ENCODE measurements around the gene TRIM29.

TRIM29 gene

GRCh38 chr11:120107692-120108091, 30.2 kb downstream of the TRIM29 start:
- TF ChIP-seq FOXM1 (IDR thresholded peaks at IDR 0.05; ENCODE audit: borderline replicate concordance, low read depth) (no peak), EP300 (IDR thresholded peaks at IDR 0.05; ENCODE audit: borderline replicate concordance) (no peak), REST (IDR thresholded peaks at IDR 0.05; ENCODE audit: low read depth) (no peak), NFIC (IDR thresholded peaks at IDR 0.05) (no peak), RAD21 (IDR thresholded peaks at IDR 0.05; ENCODE audit: low read depth) (no peak), CEBPB (IDR thresholded peaks at IDR 0.05) (no peak), CREB1 (IDR thresholded peaks at IDR 0.05; ENCODE audit: low read depth) (no peak), USF1 (IDR thresholded peaks at IDR 0.05) (no peak), TEAD4 (IDR thresholded peaks at IDR 0.05) (no peak), EGR1 (IDR thresholded peaks at IDR 0.05) (no peak), TAF1 (IDR thresholded peaks at IDR 0.05; ENCODE audit: low read depth) (no peak), MAX (IDR thresholded peaks at IDR 0.05) (no peak), ZBTB7A (IDR thresholded peaks at IDR 0.05; ENCODE audit: low read depth) (no peak), YY1 (IDR thresholded peaks at IDR 0.05; ENCODE audit: low read depth) (no peak), TCF12 (IDR thresholded peaks at IDR 0.05; ENCODE audit: low read depth) (no peak)

DNA sequence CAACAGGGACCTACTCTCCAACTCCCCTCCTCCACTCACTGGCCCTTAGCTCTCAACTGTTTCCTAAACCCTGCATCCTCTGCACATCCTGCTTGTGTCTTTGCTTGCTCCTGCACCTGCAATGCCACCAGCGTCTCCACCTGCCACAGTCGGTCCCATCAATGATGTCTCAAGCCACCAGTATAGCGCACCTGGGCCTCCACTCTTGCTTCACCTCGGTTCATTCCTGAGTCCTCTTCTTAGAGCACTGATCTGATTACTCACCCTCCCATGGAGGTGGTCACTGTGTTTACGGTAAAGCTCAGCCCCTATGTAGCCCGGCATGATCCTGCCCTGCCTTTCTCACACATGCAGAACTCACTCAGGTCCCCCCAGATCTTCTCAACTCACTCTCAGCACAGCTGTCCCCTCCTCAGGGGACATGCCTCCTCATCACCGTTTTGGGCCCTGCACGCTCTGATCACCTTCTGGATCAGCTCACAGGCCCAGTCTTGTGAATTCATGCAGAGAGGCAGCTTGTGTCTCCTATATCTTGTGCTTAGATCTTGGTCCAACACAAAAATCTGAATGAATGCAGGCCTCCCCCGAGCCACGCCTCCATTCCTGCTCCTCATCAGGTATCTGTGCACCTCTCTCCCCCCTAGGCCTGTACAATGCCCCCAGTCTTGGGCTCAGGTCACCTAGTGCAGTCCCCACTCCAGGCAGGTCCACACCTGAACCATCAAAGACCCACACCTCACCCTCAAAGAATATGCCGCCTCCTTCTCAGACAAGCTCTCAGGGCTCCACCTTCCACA, 31.4 kb downstream of the TRIM29 start:
- TF ChIP-seq EP300 (IDR thresholded peaks at IDR 0.05; ENCODE audit: borderline replicate concordance) (no peak), MAX (IDR thresholded peaks at IDR 0.05) (no peak), REST (IDR thresholded peaks at IDR 0.05; ENCODE audit: low read depth) (no peak), FOXM1 (IDR thresholded peaks at IDR 0.05; ENCODE audit: borderline replicate concordance, low read depth) (no peak)

DNA sequence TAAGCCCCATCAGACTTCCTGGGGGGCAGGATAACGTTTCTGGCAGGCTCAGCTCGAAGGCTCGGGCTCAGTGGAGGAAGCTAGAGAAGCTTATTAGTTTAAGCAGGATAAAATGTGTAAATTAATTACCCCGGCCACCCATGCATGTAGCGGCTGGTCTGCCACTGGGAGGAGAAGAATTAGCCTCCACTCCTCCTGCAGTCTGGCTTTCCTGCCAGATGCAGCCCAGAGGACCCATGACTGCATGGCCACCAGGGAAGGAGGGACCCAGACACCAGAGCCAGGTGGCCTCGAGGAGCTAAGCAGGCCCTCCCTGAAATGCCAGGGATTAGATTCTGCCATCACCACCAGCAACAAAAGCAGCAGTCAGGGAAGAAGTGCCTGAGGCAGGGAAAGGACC, 32.3 kb downstream of the TRIM29 start:
- no peak for TF ChIP-seq YY1 (IDR thresholded peaks at IDR 0.05; ENCODE audit: low read depth)
- no peak for TF ChIP-seq ZBTB7A (IDR thresholded peaks at IDR 0.05; ENCODE audit: low read depth)
- no peak for TF ChIP-seq CREB1 (IDR thresholded peaks at IDR 0.05; ENCODE audit: low read depth)
- no peak for TF ChIP-seq MAX (IDR thresholded peaks at IDR 0.05)
- TF ChIP-seq TEAD4 (IDR thresholded peaks at IDR 0.05): no peak
- TF ChIP-seq REST (IDR thresholded peaks at IDR 0.05; ENCODE audit: low read depth): no peak
- no peak for TF ChIP-seq EGR1 (IDR thresholded peaks at IDR 0.05)
- TF ChIP-seq CEBPB (IDR thresholded peaks at IDR 0.05): no peak
- TF ChIP-seq USF1 (IDR thresholded peaks at IDR 0.05): no peak
- no peak for TF ChIP-seq TCF12 (IDR thresholded peaks at IDR 0.05; ENCODE audit: low read depth)
- no peak for TF ChIP-seq RAD21 (IDR thresholded peaks at IDR 0.05; ENCODE audit: low read depth)
- no peak for TF ChIP-seq NFIC (IDR thresholded peaks at IDR 0.05)
- no peak for TF ChIP-seq EP300 (IDR thresholded peaks at IDR 0.05; ENCODE audit: borderline replicate concordance)

DNA sequence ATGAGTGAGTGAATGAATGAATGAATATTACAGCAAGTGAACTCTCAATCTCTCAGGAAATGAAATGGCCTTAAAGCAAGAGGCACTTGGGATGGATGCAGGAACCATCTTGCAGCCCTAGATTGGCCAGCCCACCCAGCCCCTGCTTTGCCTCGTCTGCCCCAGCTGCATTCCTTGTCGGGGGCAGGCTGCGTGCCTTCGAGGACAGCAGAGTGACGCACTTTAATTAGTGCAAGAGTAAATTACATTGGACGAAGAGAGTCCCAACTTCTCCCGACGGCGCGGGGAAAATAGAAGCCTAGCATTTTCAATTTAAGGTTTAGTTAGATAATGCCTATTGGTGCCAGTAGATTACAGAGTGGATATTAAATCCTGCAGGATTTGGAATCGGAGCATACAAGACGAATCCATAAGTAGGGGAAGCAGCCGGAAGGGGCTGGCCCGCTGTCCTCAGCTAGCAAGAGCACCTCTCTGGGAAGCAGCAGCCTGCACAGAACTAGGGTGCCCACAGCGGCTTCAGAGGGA, 33.8 kb downstream of the TRIM29 start:
- TF ChIP-seq TEAD4 (IDR thresholded peaks at IDR 0.05) (no peak), REST (IDR thresholded peaks at IDR 0.05; ENCODE audit: low read depth) (no peak), USF1 (IDR thresholded peaks at IDR 0.05) (no peak), RAD21 (IDR thresholded peaks at IDR 0.05; ENCODE audit: low read depth) (no peak), NFIC (IDR thresholded peaks at IDR 0.05) (no peak), TAF1 (IDR thresholded peaks at IDR 0.05; ENCODE audit: low read depth) (no peak), CREB1 (IDR thresholded peaks at IDR 0.05; ENCODE audit: low read depth) (no peak), EP300 (IDR thresholded peaks at IDR 0.05; ENCODE audit: borderline replicate concordance) (no peak), FOXM1 (IDR thresholded peaks at IDR 0.05; ENCODE audit: borderline replicate concordance, low read depth) (no peak), YY1 (IDR thresholded peaks at IDR 0.05; ENCODE audit: low read depth) (no peak), CEBPB (IDR thresholded peaks at IDR 0.05) (no peak), EGR1 (IDR thresholded peaks at IDR 0.05) (no peak), MAX (IDR thresholded peaks at IDR 0.05) (no peak), ZBTB7A (IDR thresholded peaks at IDR 0.05; ENCODE audit: low read depth) (no peak), TCF12 (IDR thresholded peaks at IDR 0.05; ENCODE audit: low read depth) (no peak)

Data from Ishikawa (cell line).